ENCODE measurements around the gene RBM12.

RBM12 gene

DNA sequence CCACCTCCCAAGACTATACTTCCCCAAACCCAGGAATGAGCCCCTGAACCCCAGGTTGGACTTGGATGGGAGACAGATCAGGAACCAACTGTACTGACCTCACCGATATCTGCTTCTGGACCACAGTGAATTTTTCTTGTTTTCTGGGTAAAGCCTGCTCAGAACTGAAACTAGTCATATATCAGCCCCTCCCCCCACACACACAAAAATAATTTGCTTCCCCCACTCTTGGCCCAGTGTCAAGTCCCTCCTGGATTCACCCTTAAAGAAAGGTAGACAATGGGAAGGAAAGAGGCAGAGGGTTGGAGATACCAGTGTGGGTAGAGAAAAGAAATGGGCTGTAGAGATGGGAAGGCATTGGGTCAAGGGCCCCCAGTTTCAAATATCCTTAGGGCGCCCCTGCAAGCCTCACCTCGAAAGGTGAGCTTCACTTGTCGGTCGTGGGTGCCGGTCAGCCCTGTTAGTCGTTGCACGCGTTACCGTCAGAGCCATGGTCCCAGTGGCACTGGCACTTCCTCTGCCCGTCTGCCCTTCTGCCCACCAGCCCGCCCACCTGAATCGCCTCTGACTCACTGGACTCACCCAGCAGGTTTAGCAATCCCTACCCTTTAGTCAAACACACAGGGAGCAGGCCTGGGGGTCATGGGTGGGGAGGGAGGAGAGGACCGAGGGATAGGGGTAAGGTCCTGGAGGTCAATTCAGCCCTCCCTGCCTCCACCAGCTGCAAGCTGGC lies 57.5 kb downstream of the RBM12 start (continued):
- TF ChIP-seq ZNF214 (tag by site-specific recombination; IDR thresholded peaks at IDR 0.05; ENCODE audit: borderline replicate concordance), result no peak
- TF ChIP-seq ZNF132 (tag by site-specific recombination; IDR thresholded peaks at IDR 0.05; ENCODE audit: borderline replicate concordance), result no peak
- no peak for TF ChIP-seq ZNF169 (tag by site-specific recombination; IDR thresholded peaks at IDR 0.05)
- no peak for TF ChIP-seq ZNF776 (tag by site-specific recombination; IDR thresholded peaks at IDR 0.05; ENCODE audit: borderline replicate concordance)
- TF ChIP-seq ZNF76 (tag by site-specific recombination; IDR thresholded peaks at IDR 0.05; ENCODE audit: borderline replicate concordance, low read depth), result no peak
- no peak for TF ChIP-seq SP2 (tag by site-specific recombination; IDR thresholded peaks at IDR 0.05)
- TF ChIP-seq, protein P1, sequence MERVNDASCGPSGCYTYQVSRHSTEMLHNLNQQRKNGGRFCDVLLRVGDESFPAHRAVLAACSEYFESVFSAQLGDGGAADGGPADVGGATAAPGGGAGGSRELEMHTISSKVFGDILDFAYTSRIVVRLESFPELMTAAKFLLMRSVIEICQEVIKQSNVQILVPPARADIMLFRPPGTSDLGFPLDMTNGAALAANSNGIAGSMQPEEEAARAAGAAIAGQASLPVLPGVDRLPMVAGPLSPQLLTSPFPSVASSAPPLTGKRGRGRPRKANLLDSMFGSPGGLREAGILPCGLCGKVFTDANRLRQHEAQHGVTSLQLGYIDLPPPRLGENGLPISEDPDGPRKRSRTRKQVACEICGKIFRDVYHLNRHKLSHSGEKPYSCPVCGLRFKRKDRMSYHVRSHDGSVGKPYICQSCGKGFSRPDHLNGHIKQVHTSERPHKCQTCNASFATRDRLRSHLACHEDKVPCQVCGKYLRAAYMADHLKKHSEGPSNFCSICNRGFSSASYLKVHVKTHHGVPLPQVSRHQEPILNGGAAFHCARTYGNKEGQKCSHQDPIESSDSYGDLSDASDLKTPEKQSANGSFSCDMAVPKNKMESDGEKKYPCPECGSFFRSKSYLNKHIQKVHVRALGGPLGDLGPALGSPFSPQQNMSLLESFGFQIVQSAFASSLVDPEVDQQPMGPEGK (tag by site-specific recombination; IDR thresholded peaks at IDR 0.05), result no peak
- TF ChIP-seq ZNF223 (tag by site-specific recombination; IDR thresholded peaks at IDR 0.05), result no peak
- TF ChIP-seq ZIC2 (tag by site-specific recombination; IDR thresholded peaks at IDR 0.05), result no peak
- TF ChIP-seq ZNF274 (IDR thresholded peaks at IDR 0.05; ENCODE audit: low read length), result no peak
- no peak for TF ChIP-seq ZNF274 (tag by site-specific recombination; IDR thresholded peaks at IDR 0.05; ENCODE audit: borderline replicate concordance)
- TF ChIP-seq KLF1 (tag by site-specific recombination; IDR thresholded peaks at IDR 0.05), result no peak
- TF ChIP-seq ZNF202 (tag by site-specific recombination; IDR thresholded peaks at IDR 0.05; ENCODE audit: borderline replicate concordance), result no peak

- POLR2A ChIA-PET, result no interaction called here
- H3K27ac ChIP-seq (ENCODE audit: extremely low read depth, low read depth, low read length), result no peak overlapping the region
- no peaks in the 10 kb centered on the region for H3K4me1 ChIP-seq (ENCODE audit: control insufficient read depth, insufficient read depth, low read length)
- no peak overlapping the region for H3K4me3 ChIP-seq (ENCODE audit: low read depth, low read length)
- no peaks in the 10 kb centered on the region for H3K9me3 ChIP-seq (ENCODE audit: control insufficient read depth, insufficient read depth, low read depth, low read length)
- H3K36me3 ChIP-seq (ENCODE audit: control insufficient read depth in 2 of 2, insufficient read depth in 1 of 2, low read length in 2 of 2), result no peaks in the 10 kb centered on the region
- CTCF ChIA-PET, result interaction anchor here (0.6 to 1.7 kb wide), 2 partner anchors 14 to 300 kb away, joined by 3 to 4 read pairs; no protein-coding TSS in a partner anchor
- no peak for TF ChIP-seq ZNF202 (tag by site-specific recombination; IDR thresholded peaks at IDR 0.05; ENCODE audit: borderline replicate concordance)
- no peak for TF ChIP-seq ZNF311 (tag by site-specific recombination; IDR thresholded peaks at IDR 0.05; ENCODE audit: borderline replicate concordance)
- TF ChIP-seq ZNF324 (tag by site-specific recombination; IDR thresholded peaks at IDR 0.05), result no peak
- no peak for TF ChIP-seq ZBTB17 (tag by site-specific recombination; IDR thresholded peaks at IDR 0.05)
- TF ChIP-seq, protein P2, sequence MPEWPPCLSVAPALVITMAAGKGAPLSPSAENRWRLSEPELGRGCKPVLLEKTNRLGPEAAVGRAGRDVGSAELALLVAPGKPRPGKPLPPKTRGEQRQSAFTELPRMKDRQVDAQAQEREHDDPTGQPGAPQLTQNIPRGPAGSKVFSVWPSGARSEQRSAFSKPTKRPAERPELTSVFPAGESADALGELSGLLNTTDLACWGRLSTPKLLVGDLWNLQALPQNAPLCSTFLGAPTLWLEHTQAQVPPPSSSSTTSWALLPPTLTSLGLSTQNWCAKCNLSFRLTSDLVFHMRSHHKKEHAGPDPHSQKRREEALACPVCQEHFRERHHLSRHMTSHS (tag by site-specific recombination; IDR thresholded peaks at IDR 0.05), result no peak
- TF ChIP-seq, protein P3, sequence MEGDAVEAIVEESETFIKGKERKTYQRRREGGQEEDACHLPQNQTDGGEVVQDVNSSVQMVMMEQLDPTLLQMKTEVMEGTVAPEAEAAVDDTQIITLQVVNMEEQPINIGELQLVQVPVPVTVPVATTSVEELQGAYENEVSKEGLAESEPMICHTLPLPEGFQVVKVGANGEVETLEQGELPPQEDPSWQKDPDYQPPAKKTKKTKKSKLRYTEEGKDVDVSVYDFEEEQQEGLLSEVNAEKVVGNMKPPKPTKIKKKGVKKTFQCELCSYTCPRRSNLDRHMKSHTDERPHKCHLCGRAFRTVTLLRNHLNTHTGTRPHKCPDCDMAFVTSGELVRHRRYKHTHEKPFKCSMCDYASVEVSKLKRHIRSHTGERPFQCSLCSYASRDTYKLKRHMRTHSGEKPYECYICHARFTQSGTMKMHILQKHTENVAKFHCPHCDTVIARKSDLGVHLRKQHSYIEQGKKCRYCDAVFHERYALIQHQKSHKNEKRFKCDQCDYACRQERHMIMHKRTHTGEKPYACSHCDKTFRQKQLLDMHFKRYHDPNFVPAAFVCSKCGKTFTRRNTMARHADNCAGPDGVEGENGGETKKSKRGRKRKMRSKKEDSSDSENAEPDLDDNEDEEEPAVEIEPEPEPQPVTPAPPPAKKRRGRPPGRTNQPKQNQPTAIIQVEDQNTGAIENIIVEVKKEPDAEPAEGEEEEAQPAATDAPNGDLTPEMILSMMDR (tag by site-specific recombination; IDR thresholded peaks at IDR 0.05), result no peak
- TF ChIP-seq ZNF2 (tag by site-specific recombination; IDR thresholded peaks at IDR 0.05), result no peak
- TF ChIP-seq PRDM10 (tag by site-specific recombination; IDR thresholded peaks at IDR 0.05), result no peak
- no peak for TF ChIP-seq ZIC2 (tag by site-specific recombination; IDR thresholded peaks at IDR 0.05)
- TF ChIP-seq ZFP3 (tag by site-specific recombination; IDR thresholded peaks at IDR 0.05; ENCODE audit: low read depth), result no peak
- TF ChIP-seq, protein P4, sequence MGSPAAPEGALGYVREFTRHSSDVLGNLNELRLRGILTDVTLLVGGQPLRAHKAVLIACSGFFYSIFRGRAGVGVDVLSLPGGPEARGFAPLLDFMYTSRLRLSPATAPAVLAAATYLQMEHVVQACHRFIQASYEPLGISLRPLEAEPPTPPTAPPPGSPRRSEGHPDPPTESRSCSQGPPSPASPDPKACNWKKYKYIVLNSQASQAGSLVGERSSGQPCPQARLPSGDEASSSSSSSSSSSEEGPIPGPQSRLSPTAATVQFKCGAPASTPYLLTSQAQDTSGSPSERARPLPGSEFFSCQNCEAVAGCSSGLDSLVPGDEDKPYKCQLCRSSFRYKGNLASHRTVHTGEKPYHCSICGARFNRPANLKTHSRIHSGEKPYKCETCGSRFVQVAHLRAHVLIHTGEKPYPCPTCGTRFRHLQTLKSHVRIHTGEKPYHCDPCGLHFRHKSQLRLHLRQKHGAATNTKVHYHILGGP (tag by site-specific recombination; IDR thresholded peaks at IDR 0.05), result no peak
- TF ChIP-seq ZNF510 (tag by site-specific recombination; IDR thresholded peaks at IDR 0.05; ENCODE audit: insufficient replicate concordance), result no peak
- TF ChIP-seq, protein P5, sequence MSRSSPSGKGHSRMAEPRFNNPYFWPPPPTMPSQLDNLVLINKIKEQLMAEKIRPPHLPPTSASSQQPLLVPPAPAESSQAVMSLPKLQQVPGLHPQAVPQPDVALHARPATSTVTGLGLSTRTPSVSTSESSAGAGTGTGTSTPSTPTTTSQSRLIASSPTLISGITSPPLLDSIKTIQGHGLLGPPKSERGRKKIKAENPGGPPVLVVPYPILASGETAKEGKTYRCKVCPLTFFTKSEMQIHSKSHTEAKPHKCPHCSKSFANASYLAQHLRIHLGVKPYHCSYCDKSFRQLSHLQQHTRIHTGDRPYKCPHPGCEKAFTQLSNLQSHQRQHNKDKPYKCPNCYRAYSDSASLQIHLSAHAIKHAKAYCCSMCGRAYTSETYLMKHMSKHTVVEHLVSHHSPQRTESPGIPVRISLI (tag by site-specific recombination; IDR thresholded peaks at IDR 0.05), result no peak
- TF ChIP-seq ZNF354C (tag by site-specific recombination; IDR thresholded peaks at IDR 0.05; ENCODE audit: borderline replicate concordance, low read depth), result no peak
Measured at GRCh38 chr20:35606127-35606526, 58.6 kb downstream of the RBM12 start.

Measured in HEK293 (cell line).